Ishikawa (cell line): Measurements from ENCODE around the gene KRCC1.

Source experiments
- CEBPB ChIP-seq: IDR thresholded peaks from 2 replicates; pipeline ENCODE4 v1.6.1; 2012
- CREB1 ChIP-seq: IDR thresholded peaks from 2 replicates; pipeline ENCODE4 v1.6.1; 2012; ENCODE audit warnings: low read depth
- EGR1 ChIP-seq: IDR thresholded peaks from 2 replicates; pipeline ENCODE4 v1.6.1; 2012
- EP300 ChIP-seq: IDR thresholded peaks from 2 replicates; pipeline ENCODE4 v1.6.1; 2012; ENCODE audit warnings: borderline replicate concordance
- FOXM1 ChIP-seq: IDR thresholded peaks from 2 replicates; pipeline ENCODE4 v1.6.1; 2012; ENCODE audit warnings: low read depth, borderline replicate concordance
- MAX ChIP-seq: IDR thresholded peaks from 2 replicates; pipeline ENCODE4 v1.6.1; 2012
- NFIC ChIP-seq: IDR thresholded peaks from 2 replicates; pipeline ENCODE4 v1.6.1; 2012
- RAD21 ChIP-seq: IDR thresholded peaks from 2 replicates; pipeline ENCODE4 v1.6.1; 2012; ENCODE audit warnings: low read depth
- REST ChIP-seq: IDR thresholded peaks from 2 replicates; pipeline ENCODE4 v1.6.1; 2012; ENCODE audit warnings: low read depth, mild to moderate bottlenecking
- TAF1 ChIP-seq: IDR thresholded peaks from 2 replicates; pipeline ENCODE4 v1.6.1; 2012; ENCODE audit warnings: low read depth, mild to moderate bottlenecking
- TCF12 ChIP-seq: IDR thresholded peaks from 2 replicates; pipeline ENCODE4 v1.6.1; 2012; ENCODE audit warnings: low read depth
- TEAD4 ChIP-seq: IDR thresholded peaks from 2 replicates; pipeline ENCODE4 v1.6.1; 2012
- USF1 ChIP-seq: IDR thresholded peaks from 2 replicates; pipeline ENCODE4 v1.6.1; 2012
- YY1 ChIP-seq: IDR thresholded peaks from 2 replicates; pipeline ENCODE4 v1.6.1; 2012; ENCODE audit warnings: low read depth
- ZBTB7A ChIP-seq: IDR thresholded peaks from 2 replicates; pipeline ENCODE4 v1.6.1; 2012; ENCODE audit warnings: low read depth

Gene KRCC1

GRCh38 chr2:88055371-88056128 is at the start of gene KRCC1:
TSS of gene KRCC1 (minus strand) at chr2:88055783. CDS start at chr2:88028563, 27,220 bp downstream.
- peak; percentile 48; the same call in 1 of the 2 replicates for TF ChIP-seq EGR1
- TF ChIP-seq ZBTB7A = 0 out of 2 replicates have a peak, but pooled peaks have one; percentile 30
- peak; percentile 86 for TF ChIP-seq YY1
- TF ChIP-seq REST = no peak
- peak; percentile 92 for TF ChIP-seq TAF1
- peak; percentile 28; the same call in 1 of the 2 replicates for TF ChIP-seq TCF12
- TF ChIP-seq FOXM1 = no peak
- peak; percentile 74 for TF ChIP-seq MAX

- TF ChIP-seq USF1 (no peak), CEBPB (no peak), TAF1 (no peak), CREB1 (no peak), EGR1 (no peak), TCF12 (no peak), NFIC (no peak), RAD21 (no peak), EP300 (no peak), FOXM1 (no peak), MAX (no peak), YY1 (no peak), ZBTB7A (no peak), TEAD4 (no peak)
These were observed 44.9 kb upstream of the KRCC1 start for GRCh38 chr2:88100489-88100858.

- TF ChIP-seq RAD21 (no peak), CEBPB (no peak), ZBTB7A (no peak), EP300 (no peak), TAF1 (no peak)
These were observed 44.4 kb upstream of the KRCC1 start for GRCh38 chr2:88099798-88100488.

- TF ChIP-seq EP300 = no peak
- no peak for TF ChIP-seq CEBPB
- TF ChIP-seq NFIC = no peak
- TF ChIP-seq YY1 = no peak
- TF ChIP-seq USF1 = no peak
- no peak for TF ChIP-seq EGR1
- TF ChIP-seq CREB1 = no peak
- TF ChIP-seq ZBTB7A = no peak
- no peak for TF ChIP-seq REST
- TF ChIP-seq TCF12 = no peak
- no peak for TF ChIP-seq MAX
- TF ChIP-seq RAD21 = no peak
- TF ChIP-seq FOXM1 = no peak
- no peak for TF ChIP-seq TAF1
- no peak for TF ChIP-seq TEAD4
These were observed 42.9 kb upstream of the KRCC1 start for GRCh38 chr2:88098558-88098900.

GRCh38 chr2:88097891-88098557 is 42.4 kb upstream of the KRCC1 start:
- TF ChIP-seq FOXM1 (no peak), YY1 (no peak), RAD21 (no peak), MAX (no peak), ZBTB7A (no peak), TEAD4 (no peak), TCF12 (no peak), CEBPB (no peak), EP300 (no peak), REST (no peak), EGR1 (no peak), CREB1 (no peak), NFIC (no peak), USF1 (no peak), TAF1 (no peak)
